NCI-H2171 (cell line): ENCODE data around the gene RBMS3.
A peak's percentile ranks its signal among the peaks of the same experiment; 100 is the strongest.
"Not testable (repeated sequence)": the region's sequence is repeated elsewhere in the genome, so short reads cannot be mapped to it uniquely, and the experiment has no call there.

Experiments
- DNase-seq: peaks from one replicate; lab custom pipeline; 2025; lab: John Stamatoyannopoulos, UW

RBMS3 gene

GRCh38 chr3:30024466-30024865 lies 743.6 kb downstream of the RBMS3 start:
- no peak for DNase-seq

- DNase-seq, result no peak
Observed at GRCh38 chr3:30026851-30027250, 746.0 kb downstream of the RBMS3 start.

GRCh38 chr3:30034246-30034991 lies 753.5 kb downstream of the RBMS3 start:
- no peak for DNase-seq

- DNase-seq, result no peak
Observed at GRCh38 chr3:30035935-30036567, 755.2 kb downstream of the RBMS3 start.

- no peak for DNase-seq
Observed at GRCh38 chr3:30040126-30040525, 759.3 kb downstream of the RBMS3 start.

GRCh38 chr3:30041481-30041880 lies 760.6 kb downstream of the RBMS3 start:
- not testable (repeated sequence) for DNase-seq

GRCh38 chr3:30042274-30042859 lies 761.5 kb downstream of the RBMS3 start:
- peak; percentile 2 for DNase-seq

- no peak for DNase-seq
Observed at GRCh38 chr3:30042916-30043555, 762.2 kb downstream of the RBMS3 start.

- no peak for DNase-seq
Observed at GRCh38 chr3:30044515-30044914, 763.6 kb downstream of the RBMS3 start.

- no peak for DNase-seq
Observed at GRCh38 chr3:30048431-30048830, 767.6 kb downstream of the RBMS3 start.

GRCh38 chr3:30050116-30050515 lies 769.2 kb downstream of the RBMS3 start:
- DNase-seq, result not testable (repeated sequence)

GRCh38 chr3:30059240-30059639 lies 778.4 kb downstream of the RBMS3 start:
- no peak for DNase-seq
